ENCODE measurements around the gene RFX1.

Gene RFX1

DNA sequence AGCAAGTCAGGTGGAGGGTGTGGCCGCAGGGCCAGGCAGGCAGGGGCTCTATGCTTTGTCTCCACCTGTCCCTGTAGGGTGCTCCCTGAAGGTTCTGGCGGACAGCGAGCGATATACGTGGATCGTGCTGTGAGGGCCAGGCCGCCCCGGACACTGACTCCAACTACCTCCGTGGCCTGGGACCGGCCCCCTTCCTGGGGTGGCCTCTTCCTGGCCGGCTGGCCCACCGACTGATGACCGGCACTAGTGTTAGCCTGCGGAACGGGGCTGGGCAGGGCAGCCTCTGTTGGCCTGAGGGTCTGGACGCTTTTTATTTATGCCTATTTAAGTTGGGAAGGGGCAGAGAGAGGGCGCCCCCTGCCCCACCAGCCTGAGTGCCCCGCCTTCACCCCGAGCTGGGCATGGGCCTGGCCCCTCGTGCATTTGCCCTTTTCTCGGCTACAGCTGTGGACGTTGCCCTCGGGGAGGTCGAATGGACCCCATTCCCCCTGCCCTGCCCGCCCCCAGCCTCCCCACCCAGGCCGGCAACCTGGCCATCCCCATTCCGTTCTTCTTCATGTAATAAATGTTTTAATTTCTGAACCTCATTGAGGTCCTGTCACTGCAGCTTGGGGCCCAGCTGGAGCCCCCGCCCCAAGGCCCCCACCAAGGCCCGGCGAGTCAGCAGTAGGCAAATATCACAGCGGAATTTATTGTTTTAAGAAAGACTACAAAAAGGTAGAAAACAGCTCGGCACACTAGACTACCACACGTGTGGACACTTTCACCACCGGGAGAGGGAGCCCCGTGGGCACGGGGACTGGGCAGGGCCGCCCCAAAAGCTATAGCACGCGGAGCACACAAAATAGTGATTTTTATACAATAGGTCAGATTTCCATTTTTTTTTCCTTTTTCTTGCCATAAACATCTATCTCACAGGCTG lies 45.0 kb downstream of the RFX1 start:
- DNase-seq, result no peak

DNA sequence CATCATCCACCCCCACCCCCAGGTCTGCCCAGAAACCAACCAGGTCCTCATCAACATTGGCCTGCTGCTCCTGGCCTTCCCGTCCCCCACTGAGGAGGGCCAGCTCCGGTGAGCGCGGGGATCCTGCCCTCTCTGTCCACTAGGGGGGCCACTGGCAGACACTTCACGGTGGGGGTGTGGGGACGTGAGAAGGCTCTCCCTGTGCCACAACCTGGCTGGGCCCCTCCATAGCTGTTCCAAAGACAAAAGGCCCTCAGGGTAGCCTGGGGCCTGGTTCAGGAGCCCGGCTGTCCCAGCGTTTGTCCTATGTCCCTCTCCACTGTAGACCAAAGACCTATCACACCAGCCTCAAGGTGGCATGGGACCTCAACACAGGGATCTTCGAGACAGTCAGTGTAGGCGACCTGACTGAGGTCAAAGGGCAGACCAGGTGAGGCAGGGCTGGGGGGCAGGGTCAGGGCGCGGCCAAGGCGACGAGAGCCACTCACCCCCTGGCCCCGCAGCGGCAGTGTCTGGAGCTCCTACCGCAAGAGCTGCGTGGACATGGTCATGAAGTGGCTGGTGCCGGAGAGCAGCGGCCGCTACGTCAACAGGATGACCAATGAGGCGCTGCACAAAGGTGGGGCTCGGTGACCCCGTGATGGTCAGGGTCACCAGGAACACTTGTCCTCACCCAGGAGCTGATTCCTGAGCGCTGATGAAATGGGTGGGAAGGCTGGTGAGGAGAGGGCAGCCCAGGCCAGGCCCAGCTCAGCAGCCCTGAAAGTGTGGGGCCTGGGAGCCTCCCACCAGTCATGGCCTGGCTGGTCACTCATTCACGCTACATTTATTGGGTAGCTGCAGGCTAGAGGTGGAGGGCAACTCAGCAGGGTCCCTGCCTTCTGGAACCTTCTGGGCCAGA lies 45.9 kb downstream of the RFX1 start:
- peak; percentile 57 for DNase-seq

DNA sequence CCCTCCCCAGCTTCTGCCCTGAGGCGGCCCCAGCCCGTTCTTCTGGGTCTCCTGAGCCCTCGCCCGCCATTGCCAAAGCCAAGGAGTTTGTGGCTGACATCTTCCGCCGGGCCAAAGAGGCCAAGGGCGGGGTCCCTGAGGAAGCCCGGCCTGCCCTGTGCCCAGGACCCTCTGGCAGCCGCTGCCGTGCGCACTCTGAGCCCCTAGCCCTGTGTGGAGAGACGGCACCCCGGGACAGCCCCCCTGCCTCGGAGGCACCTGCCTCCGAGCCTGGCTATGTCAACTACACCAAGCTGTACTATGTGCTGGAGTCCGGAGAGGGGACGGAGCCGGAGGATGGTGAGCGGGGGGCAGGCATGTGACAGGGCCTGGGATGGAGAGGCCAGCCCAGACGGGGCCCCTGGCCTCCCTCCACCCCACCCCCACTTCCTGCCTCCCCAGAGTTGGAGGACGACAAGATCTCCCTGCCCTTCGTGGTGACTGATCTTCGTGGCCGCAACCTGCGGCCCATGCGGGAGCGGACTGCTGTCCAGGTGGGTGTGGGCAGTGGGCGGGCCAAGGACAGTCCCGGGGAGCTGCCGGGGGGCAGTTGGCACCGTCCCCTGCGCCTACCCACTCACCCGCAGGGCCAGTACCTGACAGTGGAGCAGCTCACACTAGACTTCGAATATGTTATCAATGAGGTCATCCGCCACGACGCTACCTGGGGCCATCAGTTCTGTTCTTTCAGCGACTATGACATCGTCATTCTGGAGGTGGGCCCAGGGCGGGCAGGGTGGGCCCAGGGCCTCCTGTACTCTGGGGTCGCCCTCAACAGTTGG lies 46.8 kb downstream of the RFX1 start:
- no peak for DNase-seq

DNA sequence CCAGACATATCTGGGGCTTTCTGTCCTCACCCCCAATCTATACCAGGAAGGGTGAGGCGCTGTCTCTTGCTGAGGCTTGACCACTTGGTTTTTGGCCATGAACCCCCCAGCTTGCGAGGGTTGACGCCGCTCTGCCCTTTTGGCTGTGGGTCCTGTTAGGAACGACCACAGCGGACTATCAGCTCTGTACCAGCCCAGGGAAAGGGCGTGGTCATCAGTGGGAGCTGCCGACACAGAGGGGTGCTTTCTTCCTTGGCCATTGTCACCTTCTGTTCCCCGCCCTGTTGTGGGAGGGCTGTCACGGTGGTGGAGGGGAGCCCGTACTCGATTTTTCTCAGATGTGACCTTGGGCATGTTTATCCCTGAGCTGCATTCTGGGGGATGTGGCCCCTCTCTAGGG lies 48.1 kb downstream of the RFX1 start:
- peak; percentile 95 for DNase-seq

DNA sequence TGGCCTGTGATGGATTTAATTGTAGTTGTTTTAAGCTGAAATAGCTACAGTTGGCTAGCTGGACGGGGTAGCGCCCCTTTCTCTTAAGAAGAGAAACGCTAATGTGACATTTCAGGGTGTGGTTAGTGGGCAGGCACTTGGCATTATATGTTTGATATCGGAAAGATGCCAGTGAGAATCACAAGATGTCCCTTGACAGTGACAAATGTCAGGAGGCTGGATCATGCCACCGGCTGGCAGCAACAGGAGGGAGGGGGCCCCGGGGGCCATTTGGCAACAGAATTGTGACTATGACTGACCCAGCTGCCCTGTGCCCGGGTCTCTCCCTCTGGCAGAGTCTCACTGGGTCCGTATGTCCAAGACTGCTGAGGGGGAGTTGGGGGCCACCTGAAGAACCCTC lies 49.1 kb downstream of the RFX1 start:
- peak; percentile 77 for DNase-seq

DNA sequence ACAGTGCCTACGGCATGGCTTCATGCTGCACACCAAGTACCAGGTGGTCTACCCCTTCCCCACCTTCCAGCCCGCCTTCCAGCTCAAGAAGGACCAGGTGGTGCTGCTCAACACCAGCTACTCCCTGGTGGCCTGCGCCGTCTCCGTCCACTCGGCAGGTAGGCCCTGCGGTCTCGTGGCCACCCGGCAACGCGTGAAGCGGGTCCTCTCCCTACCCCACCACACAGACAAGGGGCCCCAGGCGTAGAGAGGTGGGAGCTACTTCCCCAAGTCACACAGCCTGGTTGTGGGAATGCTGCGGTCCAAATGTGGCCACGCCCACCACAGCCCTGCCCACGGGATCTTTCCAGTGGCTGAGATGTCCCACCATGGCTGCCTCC lies 49.8 kb downstream of the RFX1 start:
- no peak for DNase-seq

DNA sequence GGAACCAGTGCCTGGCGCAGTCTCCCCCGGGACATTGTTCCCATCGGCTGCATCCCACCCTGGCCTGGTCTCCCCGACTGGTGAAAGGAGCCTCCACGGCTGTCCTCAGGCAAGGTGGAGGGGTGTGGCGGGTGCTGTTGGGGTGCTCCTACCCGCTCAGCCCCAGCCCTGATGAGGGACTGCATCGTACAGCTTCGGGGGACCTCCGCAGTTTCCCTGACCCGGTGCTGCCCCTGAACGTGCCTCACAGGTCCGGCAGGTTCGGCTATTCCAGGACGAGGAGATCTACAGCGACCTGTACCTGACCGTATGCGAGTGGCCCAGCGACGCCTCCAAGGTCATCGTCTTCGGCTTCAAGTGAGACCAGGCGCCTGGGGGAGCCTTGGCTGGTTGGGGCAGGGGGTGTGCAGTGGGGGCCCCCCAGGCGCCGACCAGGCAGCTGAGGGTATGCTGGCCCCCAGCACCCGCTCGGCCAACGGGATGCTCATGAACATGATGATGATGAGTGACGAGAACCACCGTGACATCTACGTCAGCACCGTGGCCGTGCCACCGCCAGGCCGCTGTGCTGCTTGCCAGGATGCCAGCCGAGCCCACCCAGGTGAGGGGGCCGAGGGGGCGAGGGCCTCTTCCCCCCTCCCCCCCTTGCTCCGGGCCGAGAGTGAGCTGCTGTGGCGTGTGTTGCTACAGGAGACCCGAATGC lies 50.3 kb downstream of the RFX1 start:
- no peak for DNase-seq

DNA sequence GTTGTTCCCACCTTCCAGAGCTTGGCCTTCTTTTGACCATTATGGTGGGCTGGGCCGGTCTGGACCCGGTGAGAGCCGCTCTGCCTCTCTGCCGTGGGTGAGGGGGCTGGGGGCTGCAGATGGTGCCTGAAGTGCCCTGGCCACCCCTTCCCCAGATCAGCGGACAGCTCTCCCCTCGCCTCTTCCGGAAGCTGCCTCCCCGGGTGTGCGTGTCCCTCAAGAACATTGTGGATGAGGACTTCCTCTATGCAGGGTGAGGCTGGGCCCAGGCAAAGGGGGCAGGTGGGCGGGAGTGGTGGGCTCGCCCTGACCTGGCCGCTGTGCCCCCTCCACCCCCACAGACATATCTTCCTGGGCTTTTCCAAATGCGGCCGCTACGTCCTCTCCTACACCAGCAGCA lies 51.9 kb downstream of the RFX1 start:
- no peak for DNase-seq

DNA sequence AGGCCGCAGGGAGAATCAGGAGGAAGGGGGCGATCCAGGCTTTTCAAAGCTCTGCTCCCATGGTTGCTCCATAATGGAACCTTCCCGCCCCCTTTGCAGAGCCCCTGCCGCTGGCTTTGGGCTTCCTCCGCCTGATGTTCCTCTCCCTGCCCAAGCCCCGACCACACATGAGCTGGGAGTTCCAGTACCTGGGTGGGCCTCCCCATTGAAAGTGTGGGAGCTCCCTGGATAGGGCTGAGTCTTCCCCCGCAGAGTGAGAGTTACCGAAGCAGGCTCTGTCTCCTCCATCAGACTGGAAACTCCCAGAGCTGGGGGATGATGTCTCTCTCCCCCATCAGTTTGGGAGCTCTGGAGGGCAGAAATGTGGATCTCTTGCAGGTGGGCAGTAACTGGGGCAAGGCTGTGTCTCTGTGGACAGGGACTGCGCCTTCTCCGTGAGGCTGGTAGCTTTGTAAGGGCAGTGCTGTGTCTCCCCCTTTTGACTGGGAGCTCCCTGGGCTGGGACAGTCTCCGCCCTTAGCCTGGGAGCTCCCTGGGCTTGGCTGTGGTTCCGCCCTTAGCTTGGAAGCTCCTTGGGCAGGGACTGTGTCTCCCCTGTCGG lies 53.1 kb downstream of the RFX1 start:
- peak; percentile 82 for DNase-seq

DNA sequence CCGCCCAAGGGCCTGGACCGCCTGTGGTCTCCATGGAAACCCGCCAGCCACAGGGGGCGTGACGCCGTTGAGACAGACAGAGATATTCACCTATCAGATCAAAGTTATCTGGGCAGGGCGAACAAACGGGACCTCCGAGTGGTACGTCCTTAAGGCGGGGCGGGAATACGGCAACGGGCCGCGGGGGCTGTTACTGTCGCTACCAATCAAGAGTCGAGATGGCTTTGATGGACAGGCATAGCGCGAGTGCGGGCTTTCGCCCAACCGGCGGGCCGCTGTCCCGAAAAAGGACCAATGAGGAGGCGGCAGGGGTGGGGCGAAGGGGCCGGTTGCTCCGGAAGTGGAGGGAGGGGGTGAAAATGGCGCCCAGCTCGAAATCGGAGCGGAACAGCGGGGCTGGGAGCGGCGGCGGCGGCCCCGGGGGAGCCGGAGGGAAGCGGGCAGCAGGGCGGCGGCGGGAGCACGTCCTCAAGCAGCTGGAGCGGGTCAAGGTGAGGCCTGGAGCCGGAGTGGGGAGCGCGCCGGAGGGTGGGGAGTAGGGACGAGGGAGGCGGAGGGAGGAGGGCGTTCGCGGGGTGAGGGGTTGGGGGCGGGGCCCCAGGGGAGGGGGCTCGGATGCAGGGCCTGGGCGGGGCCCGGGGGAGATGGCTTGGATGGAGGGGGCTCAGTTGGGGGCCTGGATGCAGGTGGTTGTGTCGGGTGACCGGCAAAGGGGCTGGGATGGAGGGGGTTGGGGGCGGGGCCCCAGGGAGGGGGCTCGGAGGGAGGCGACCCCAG lies 53.8 kb downstream of the RFX1 start, which contains the start of gene DCAF15:
DCAF15 (plus strand) TSS at position 356 of the 777 bp plus-strand sequence; CDS start at position 360, 4 bp downstream.
- DNase-seq, result peak; percentile 100

DNA sequence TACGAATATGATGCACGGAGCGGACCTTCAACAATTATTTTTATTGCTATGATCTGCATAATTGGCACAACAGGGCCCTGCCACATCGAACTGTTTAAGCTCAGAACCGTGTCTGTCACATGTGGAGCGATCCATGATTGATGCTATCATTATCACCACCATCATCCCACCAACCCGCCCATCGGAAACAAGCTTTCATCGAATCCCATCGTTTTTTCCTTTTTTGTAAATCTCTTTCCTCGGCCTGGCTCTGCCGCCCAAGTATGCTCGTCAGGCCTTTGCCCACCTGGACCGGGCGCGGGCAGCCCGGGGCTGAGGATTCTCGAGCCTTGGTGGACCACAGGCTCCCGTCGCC lies 54.3 kb downstream of the RFX1 start:
- DNase-seq, result no peak

DNA sequence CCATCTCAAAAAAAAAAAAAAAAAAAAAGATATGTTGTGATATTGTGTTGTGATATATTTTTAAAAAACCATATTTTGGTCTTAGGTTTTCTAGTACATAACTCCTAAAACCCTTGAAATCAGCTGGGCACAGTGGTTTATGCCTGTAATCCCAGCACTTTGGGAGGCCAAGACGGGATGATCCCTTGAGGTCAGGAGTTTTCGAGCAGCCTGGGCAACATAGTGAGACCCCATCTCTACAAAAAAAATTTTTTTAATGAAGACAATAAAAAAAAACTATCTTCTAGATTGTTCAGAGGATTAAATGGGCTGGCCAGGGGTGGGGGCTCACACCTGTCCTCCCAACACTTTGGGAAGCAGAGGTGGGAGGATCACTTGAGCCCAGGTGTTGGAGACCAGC lies 55.1 kb downstream of the RFX1 start:
- DNase-seq, result no peak

DNA sequence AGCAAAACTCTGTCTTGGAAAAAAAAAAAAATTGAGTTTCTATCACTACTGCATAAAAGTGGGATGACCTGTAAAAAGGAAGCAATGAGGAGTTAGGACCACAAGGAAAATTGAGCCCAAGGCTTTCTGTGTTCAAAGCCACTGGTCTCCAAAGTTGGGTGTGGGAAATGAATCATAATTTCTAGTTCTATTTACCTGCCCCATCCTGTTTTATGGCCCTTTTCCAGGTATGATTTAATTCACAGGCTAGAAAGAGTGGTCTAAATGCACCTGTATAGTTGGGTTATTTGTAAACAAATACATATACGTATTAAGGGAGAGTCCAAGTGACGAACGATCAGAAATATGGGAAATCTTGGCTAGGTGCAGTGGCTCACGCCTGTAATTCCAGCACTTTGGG lies 59.7 kb downstream of the RFX1 start:
- no peak for DNase-seq

DNA sequence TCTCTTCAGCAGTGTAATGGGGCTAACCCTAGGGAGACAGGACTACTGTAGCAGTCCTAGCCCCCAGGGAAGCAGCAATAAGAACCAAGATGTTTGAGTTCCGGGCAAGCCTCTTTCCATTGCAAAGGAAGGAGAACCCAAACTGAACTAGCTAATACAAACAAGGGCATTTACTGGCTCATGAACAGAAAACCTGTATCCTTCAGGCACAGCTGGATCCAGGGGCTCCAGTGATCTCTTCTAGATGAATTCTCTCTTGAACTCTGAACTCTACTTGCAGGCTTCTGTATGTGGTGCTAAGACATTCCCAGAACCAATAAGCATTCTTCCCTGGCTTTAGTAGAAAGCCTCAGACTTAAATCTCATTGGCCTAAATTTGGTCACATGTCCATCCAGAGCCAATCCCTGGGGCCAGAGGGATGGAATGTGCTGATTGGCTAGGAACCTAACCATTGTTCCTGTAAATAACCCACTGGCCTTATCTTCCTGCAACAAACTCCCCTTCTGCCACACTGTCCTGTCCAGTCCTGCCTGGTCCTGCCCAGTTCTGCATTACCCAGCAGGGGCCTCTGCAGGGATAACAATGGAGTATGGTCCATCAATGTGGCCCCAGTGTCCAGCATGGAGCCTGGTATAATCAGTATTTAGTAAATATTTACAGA lies 64.0 kb downstream of the RFX1 start:
- peak; percentile 35 for DNase-seq

DNA sequence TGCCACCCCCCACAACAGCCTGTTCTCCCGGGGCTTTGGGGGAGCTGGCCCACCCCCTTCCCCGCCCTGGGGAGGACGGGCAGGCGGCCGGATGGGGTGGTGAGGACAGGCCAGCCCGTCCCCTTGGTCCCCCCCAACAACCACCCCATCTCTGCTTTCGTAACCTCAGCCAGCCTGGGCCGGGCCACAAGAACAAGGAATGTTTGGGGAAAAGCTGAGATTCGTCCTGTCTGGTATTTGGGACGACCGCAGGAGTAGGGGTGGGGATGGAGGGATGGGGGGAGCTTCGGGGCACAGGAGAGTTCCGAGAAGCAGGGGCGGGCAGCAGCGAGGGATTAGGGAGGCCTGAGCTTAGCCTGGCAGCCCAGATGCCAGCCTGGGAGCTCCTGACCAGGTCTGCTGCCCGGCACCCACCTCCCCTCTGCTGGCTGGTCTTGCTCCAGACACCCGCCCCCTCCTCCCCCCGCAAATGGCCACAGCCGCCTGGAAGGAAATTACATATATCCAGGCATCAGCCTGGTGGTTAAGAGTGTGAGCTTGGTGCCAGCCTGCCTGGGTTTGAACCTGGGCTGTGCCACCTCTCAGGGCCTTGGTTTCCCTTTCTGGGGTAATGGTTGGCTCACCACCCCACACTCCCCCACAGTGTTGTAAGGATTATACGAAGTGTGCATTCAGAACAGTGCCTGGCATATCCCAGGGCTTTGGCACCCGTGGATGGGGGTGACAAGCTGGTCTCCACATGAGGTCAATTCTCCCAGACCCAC lies 67.6 kb downstream of the RFX1 start, which contains the start of gene PODNL1:
PODNL1 (minus strand) TSS at position 117 of the 764 bp plus-strand sequence. CDS start 236 bp downstream, outside the sequence.
- DNase-seq, result no peak

DNA sequence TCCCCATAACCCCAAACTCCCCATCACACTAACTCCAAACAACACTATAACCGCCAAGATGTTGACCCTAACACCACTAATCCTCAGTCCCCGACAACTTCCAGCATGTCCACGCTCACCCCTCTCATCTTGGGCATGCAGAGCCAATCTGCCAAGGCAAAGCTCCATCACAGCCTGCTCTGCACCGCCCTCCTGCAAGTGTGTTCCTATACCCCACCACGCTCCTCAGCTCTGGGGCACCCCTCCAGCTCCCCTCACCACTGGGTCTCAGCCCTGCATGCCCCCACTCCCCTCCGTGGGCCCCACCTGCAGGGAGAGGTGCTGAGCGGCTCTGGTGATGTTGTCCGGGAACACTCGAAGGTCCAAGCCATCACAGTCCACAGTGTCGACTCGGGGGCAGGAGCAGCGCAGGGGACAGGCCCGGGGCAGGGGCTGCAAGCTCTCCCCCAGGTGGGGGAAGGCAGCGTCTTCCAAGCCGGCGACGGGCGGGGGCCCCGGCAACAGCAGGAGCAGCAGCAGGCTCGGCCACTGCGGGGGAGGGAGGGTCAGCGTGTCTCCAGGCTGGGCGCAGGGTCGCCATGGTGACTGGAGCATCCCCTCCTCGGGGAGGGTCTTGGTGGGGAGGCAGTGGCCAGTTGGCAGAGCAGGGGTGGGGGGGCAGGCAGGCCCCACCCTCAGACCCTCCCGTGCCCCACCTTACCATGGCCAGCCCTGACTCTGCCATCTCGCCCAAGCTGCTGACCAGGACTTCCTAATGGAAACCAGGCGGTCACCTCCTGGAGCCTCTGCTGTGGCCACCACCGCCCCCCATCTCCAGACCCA lies 68.4 kb downstream of the RFX1 start:
- DNase-seq, result no peak

DNA sequence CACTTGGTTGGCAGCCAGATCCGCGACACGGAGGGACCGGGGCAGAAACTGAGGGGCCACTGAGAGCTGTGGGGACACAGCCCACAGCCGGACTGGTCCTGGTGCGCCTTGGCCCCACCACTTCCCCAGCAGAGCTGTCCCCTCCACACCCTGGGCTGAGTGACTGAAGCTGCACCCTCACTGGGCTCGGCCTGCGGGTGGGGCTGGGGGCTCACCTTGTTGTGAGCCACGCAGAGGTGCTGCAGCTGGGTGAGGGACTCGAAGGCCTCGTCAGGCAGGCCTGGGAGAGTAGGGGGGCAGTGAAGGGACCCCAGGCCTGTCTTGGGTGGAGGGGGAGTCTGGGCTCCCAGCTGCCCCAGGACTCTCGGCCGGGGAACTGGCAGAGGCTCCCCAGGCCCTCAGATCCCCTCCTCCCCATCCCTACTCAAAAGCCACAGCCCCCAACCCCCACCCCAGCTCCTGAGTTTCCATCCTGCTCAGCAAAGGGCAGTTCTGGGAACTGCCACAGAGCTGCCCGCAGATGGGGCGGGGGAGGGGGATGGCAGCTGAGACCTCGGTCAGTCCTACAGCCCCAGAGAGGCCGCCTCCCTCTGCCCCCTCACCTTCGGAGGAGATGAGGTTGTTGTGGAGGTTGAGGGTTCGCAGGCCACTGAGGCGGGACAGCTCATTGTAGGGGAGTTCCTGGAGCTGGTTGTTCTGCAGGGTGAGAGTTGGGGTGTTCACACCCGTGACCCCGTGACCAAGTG lies 70.2 kb downstream of the RFX1 start:
- no peak for DNase-seq

DNA sequence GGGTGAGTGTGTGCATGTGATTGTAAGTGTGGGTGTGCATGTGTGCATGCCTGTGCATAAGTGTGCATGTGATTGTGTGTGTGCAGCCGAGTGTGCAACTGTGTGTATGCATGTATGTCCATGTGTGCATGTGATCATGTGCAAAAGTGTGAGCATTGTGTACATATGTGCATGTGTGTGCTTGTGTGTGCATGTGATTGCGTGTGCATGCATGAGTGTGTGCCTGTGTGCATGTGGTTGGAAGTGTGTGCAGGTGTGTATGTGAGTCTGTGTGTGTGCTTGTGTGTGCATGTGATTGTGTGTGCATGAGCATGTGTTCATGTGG lies 71.4 kb downstream of the RFX1 start:
- no peak for DNase-seq
